IMR-90 (cell line): ENCODE measurements around the gene NDRG4. TPM values are rescaled to one million over a fixed set of nuclear protein-coding genes. Genes with fewer than 3 reads are reported as not detected.

Source experiments
- ATAC-seq: fragments of 200-7000 bp; cut with Tn5 transposase; 2 replicates; pipeline ENCODE4 v1.9.1; 2020; ENCODE audit warnings: low read depth, mild to moderate bottlenecking, moderate library complexity
- BruUV-seq: library from RNA; stranded (reverse); fragments of 400-500 nt; replicated peaks from 2 replicates; lab custom pipeline; 2021; lab: Mats Ljungman, UMichigan
- CTCF ChIA-PET: fragments of 300-600 bp; formaldehyde crosslinking; extraction: SDS; loops from one replicate; lab custom pipeline; 2021; ENCODE audit warnings: antibody characterized with exemption; lab: Yijun Ruan, JAX
- POLR2A ChIA-PET: fragments of 300-600 bp; sonication (Branson Sonifier 250); formaldehyde crosslinking; loops from one replicate; lab custom pipeline; 2022; ENCODE audit warnings: antibody characterized with exemption; ENCODE audit not compliant: unreplicated experiment; lab: Charles Lee
- DNase-seq: peaks from one replicate; pipeline ENCODE4 v3.0.0; 2013
- H2AFZ ChIP-seq: replicated peaks from 2 replicates; pipeline ENCODE3; 2013; ENCODE audit warnings: low read length, mild to moderate bottlenecking; ENCODE audit not compliant: poor library complexity
- H2AK5ac ChIP-seq: 2 replicates; pipeline ENCODE4 v1.6.1; 2013; ENCODE audit warnings: low read depth, low read length, inconsistent platforms
- H2AK9ac ChIP-seq: replicated peaks from 2 replicates; pipeline ENCODE3; 2013; ENCODE audit warnings: mild to moderate bottlenecking, low read depth, low read length, moderate library complexity; ENCODE audit not compliant: poor library complexity
- H2BK120ac ChIP-seq: 2 replicates; pipeline ENCODE4 v1.6.1; 2013; ENCODE audit warnings: low read depth, low read length, inconsistent platforms
- H2BK15ac ChIP-seq: 3 replicates; pipeline ENCODE4 v1.6.1; 2013; ENCODE audit warnings: low read depth, low read length, inconsistent platforms
- H2BK20ac ChIP-seq: 2 replicates; pipeline ENCODE4 v1.6.1; 2013; ENCODE audit warnings: low read depth, mild to moderate bottlenecking, inconsistent platforms, low read length, moderate library complexity
- H2BK5ac ChIP-seq: 2 replicates; pipeline ENCODE4 v1.6.1; 2013; ENCODE audit warnings: mild to moderate bottlenecking, low read depth, low read length, inconsistent platforms; ENCODE audit not compliant: poor library complexity, severe bottlenecking
- H3K14ac ChIP-seq: replicated peaks from 2 replicates; pipeline ENCODE4 v1.6.1; 2013; ENCODE audit warnings: low read depth, low read length, inconsistent platforms
- H3K18ac ChIP-seq: 2 replicates; pipeline ENCODE4 v1.6.1; 2013; ENCODE audit warnings: low read depth, low read length, control low read depth
- H3K23ac ChIP-seq: 2 replicates; pipeline ENCODE4 v1.6.1; 2013; ENCODE audit warnings: low read depth, low read length, inconsistent platforms
- H3K27ac ChIP-seq: 2 replicates; pipeline ENCODE4 v1.5.1; 2013; ENCODE audit warnings: mild to moderate bottlenecking, control low read depth, low read length; ENCODE audit not compliant: insufficient read depth
- H3K27me3 ChIP-seq: 2 replicates; pipeline ENCODE4 v1.6.1; 2013; ENCODE audit warnings: low read length; ENCODE audit not compliant: control insufficient read depth, insufficient read depth
- H3K36me3 ChIP-seq: 2 replicates; pipeline ENCODE4 v1.6.1; 2013; ENCODE audit warnings: low read length, mixed read lengths; ENCODE audit not compliant: control insufficient read depth, insufficient read depth
- H3K4ac ChIP-seq: 2 replicates; pipeline ENCODE4 v1.6.1; 2013; ENCODE audit warnings: low read depth, low read length, inconsistent platforms
- H3K4me1 ChIP-seq: 2 replicates; pipeline ENCODE4 v1.6.1; 2013; ENCODE audit warnings: low read length, mixed read lengths; ENCODE audit not compliant: control insufficient read depth, insufficient read depth
- H3K4me2 ChIP-seq: 2 replicates; pipeline ENCODE4 v1.6.1; 2013; ENCODE audit warnings: low read depth, mild to moderate bottlenecking, control low read depth, low read length, moderate library complexity
- H3K4me3 ChIP-seq: 2 replicates; pipeline ENCODE4 v1.5.1; 2013; ENCODE audit warnings: low read depth, mild to moderate bottlenecking, control low read depth, low read length, moderate library complexity; ENCODE audit not compliant: insufficient read depth
- H3K56ac ChIP-seq: 2 replicates; pipeline ENCODE4 v1.6.1; 2013; ENCODE audit warnings: low read length, inconsistent platforms; ENCODE audit not compliant: insufficient read depth; ENCODE audit errors: extremely low read depth
- H3K79me1 ChIP-seq, 2 experiments: 2 replicates each; pipeline ENCODE4 v1.6.1; 2013; ENCODE audit warnings: low read length in 2 of 2, inconsistent platforms in 1 of 2, low read depth in 1 of 2
- H3K9ac ChIP-seq: 2 replicates; pipeline ENCODE4 v1.6.1; 2013; ENCODE audit warnings: low read depth, low read length, control low read depth
- H3K9me1 ChIP-seq: 2 replicates; pipeline ENCODE4 v1.6.1; 2013; ENCODE audit warnings: low read length, inconsistent platforms; ENCODE audit not compliant: insufficient read depth
- H3K9me3 ChIP-seq: 2 replicates; pipeline ENCODE4 v1.6.1; 2013; ENCODE audit warnings: low read length; ENCODE audit not compliant: control insufficient read depth, insufficient read depth
- H4K20me1 ChIP-seq: 2 replicates; pipeline ENCODE4 v1.6.1; 2013; ENCODE audit warnings: low read length, inconsistent platforms; ENCODE audit not compliant: insufficient read depth
- H4K5ac ChIP-seq: 2 replicates; pipeline ENCODE4 v1.6.1; 2013; ENCODE audit warnings: mild to moderate bottlenecking, low read depth, low read length, control low read depth
- H4K8ac ChIP-seq, 2 experiments: 2 replicates each; pipeline ENCODE4 v1.6.1; 2013; ENCODE audit warnings: low read depth in 2 of 2, low read length in 2 of 2, control low read depth in 1 of 2, inconsistent platforms in 1 of 2
- H4K91ac ChIP-seq: 2 replicates; pipeline ENCODE4 v1.6.1; 2013; ENCODE audit warnings: low read depth, low read length, inconsistent platforms; ENCODE audit not compliant: insufficient read depth
- BHLHE40 ChIP-seq: fragments of 150-350 bp; IDR thresholded peaks from 2 replicates; pipeline ENCODE4 v1.6.1; 2016; ENCODE audit warnings: mild to moderate bottlenecking, low read depth, low read length
- CEBPB ChIP-seq: IDR thresholded peaks from 2 replicates; pipeline ENCODE4 v1.6.1; 2012; ENCODE audit warnings: low read depth, low read length, improper control_type of control experiment
- CHD1 ChIP-seq: IDR thresholded peaks from 2 replicates; pipeline ENCODE4 v1.6.1; 2012; ENCODE audit warnings: low read depth, low read length, improper control_type of control experiment
- FOS ChIP-seq: fragments of 150-350 bp; IDR thresholded peaks from 2 replicates; pipeline ENCODE4 v1.6.1; 2016; ENCODE audit warnings: low read depth, low read length
- MAFK ChIP-seq: IDR thresholded peaks from 2 replicates; pipeline ENCODE4 v1.6.1; 2012; ENCODE audit warnings: low read depth, low read length, improper control_type of control experiment
- MAZ ChIP-seq: IDR thresholded peaks from 2 replicates; pipeline ENCODE4 v1.6.1; 2012; ENCODE audit warnings: low read depth, mild to moderate bottlenecking, low read length, improper control_type of control experiment, moderate library complexity, borderline replicate concordance
- MXI1 ChIP-seq: IDR thresholded peaks from 2 replicates; pipeline ENCODE4 v1.6.1; 2012; ENCODE audit warnings: low read depth, mild to moderate bottlenecking, low read length, moderate library complexity, borderline replicate concordance
- NFE2L2 ChIP-seq: fragments of 150-350 bp; IDR thresholded peaks from 2 replicates; pipeline ENCODE4 v1.6.1; 2016; ENCODE audit warnings: low read depth, mild to moderate bottlenecking, low read length
- POLR2A ChIP-seq: IDR thresholded peaks from 2 replicates; pipeline ENCODE4 v1.6.1; 2012; ENCODE audit warnings: mild to moderate bottlenecking, low read depth, low read length
- RAD21 ChIP-seq: IDR thresholded peaks from 2 replicates; pipeline ENCODE4 v1.6.1; 2012; ENCODE audit warnings: low read length, improper control_type of control experiment
- RFX5 ChIP-seq: IDR thresholded peaks from 2 replicates; pipeline ENCODE4 v1.8.0; 2012; ENCODE audit warnings: low read depth, mild to moderate bottlenecking, low read length, moderate library complexity
- SMC3 ChIP-seq: fragments of 150-350 bp; IDR thresholded peaks from 2 replicates; pipeline ENCODE4 v1.6.1; 2016; ENCODE audit warnings: low read depth, mild to moderate bottlenecking, antibody characterized with exemption, low read length, moderate library complexity
- WGBS, 2 experiments: methylation state at CpG; one replicate each; pipeline versions ENCODE4 v1.1.5 to v1.1.7; 2013; ENCODE audit warnings: missing lambda C conversion rate in 2 of 2; ENCODE audit not compliant: insufficient read length in 1 of 2; ENCODE audit errors: extremely low coverage in 2 of 2; 5-methylcytosine and 5-hydroxymethylcytosine counted together
- dilution Hi-C: fragments of 300-500 bp; cut with HindIII; formaldehyde crosslinking; loops from one replicate; pipeline ENCODE4 v1.14.3; 2018; ENCODE audit warnings: low sequenced_read_pairs; ENCODE audit not compliant: unreplicated experiment
- in situ Hi-C: fragments of 300-500 bp; cut with MboI; formaldehyde crosslinking; loops from 3 replicates; pipeline ENCODE4 v1.14.3; 2019; ENCODE audit warnings: low sequenced_read_pairs, inconsistent platforms, mixed read lengths
- intact Hi-C: fragments of 100-400 bp; cut with micrococcal nuclease; formaldehyde crosslinking; loops from 2 replicates; pipeline ENCODE4 v1.10.0; 2022
- polyA plus RNA-seq, 3 experiments: library from polyadenylated mRNA; depleted of rRNA; stranded (reverse); fragments of >200 nt; gene quantifications; 2 replicates each; pipeline ENCODE4 v1.2.3, GENCODE V29; 2012; ENCODE audit warnings: low replicate concordance in 1 of 3
- total RNA-seq: library from RNA; depleted of rRNA; stranded (reverse); fragments of >200 nt; gene quantifications from 2 replicates; pipeline ENCODE4 v1.2.3, GENCODE V29; 2012
- TF ChIP-seq, protein P1 (sequence below): fragments of 150-350 bp; IDR thresholded peaks from 2 replicates; pipeline ENCODE4 v1.6.1; 2017; ENCODE audit warnings: mild to moderate bottlenecking, antibody characterized with exemption, low read length, low read depth
- TF ChIP-seq, protein P2 (sequence below): fragments of 150-350 bp; IDR thresholded peaks from 2 replicates; pipeline ENCODE4 v1.6.1; 2016; ENCODE audit warnings: low read depth, mild to moderate bottlenecking, low read length, moderate library complexity, borderline replicate concordance
- TF ChIP-seq, protein P3 (sequence below): conservative IDR thresholded peaks from 2 replicates; pipeline ENCODE4 v1.5.1; 2012; ENCODE audit warnings: mild to moderate bottlenecking, low read depth, low read length, improper control_type of control experiment

The NDRG4 gene
- total and polyA plus RNA-seq, 2 of the 4 experiments (the other 2 are of a cell fraction), result 10.9 to 23.5 TPM

DNA sequence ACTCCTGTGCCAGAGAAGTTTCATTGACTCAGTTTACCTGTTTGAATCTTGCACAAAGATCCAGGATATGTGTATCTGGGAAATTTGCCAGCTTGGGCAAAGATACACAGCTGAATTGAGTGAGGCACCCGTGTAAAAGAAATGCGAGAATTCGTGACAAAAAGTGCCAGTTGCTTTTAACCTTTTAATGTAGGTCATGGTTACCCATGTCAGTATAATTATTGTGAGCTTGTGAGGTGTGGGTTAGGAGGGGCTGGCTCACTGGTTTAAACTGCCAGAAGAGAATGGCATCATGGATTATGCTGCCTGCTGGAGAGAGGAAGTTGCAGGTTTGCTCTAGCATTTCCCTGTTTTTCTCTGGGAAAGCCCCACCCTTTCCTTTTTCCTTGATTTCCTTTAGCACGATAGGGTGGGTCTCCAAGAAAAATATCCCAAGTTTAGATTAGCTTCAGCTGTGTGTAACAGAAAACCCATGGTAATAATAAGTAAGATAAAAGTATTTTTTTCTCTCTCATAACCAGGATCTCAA is 24.8 kb upstream of the NDRG4 start:
- Histone ChIP-seq H3K9ac (no peak overlapping the region), H4K91ac (no peak overlapping the region), H3K4me3 (no peak overlapping the region), H3K9me1 (no peaks in the 10 kb centered on the region), H3K4me1 (no peaks in the 10 kb centered on the region), H3K27me3 (peaks cover 41% of the 10 kb centered on the region), H2BK20ac (no peak overlapping the region), H2AK5ac (no peak overlapping the region), H3K27ac (no peak overlapping the region), H3K4me2 (no peak overlapping the region), H2AFZ (no peak overlapping the region), H4K20me1 (no peaks in the 10 kb centered on the region), H3K56ac (no peak overlapping the region), H4K5ac (no peak overlapping the region), H3K36me3 (no peaks in the 10 kb centered on the region), H2BK5ac (no peak overlapping the region), H3K23ac (no peak overlapping the region), H3K14ac (no peak overlapping the region), H3K9me3 (no peaks in the 10 kb centered on the region), H3K79me1 (no peaks in the 10 kb centered on the region), H2BK15ac (no peak overlapping the region), H2BK120ac (no peak overlapping the region), H3K18ac (no peak overlapping the region), H4K8ac (no peak overlapping the region), H2AK9ac (no peak overlapping the region), H3K4ac (no peak overlapping the region)
- ATAC-seq (no peak), DNase-seq (no peak)
- POLR2A ChIA-PET, result no interaction called here
- intact Hi-C loops (no loop called here), dilution Hi-C loops (no loop called here), in situ Hi-C loops (no loop called here)
- no peak for TF ChIP-seq CHD1
- TF ChIP-seq RFX5, result no peak
- no peak for TF ChIP-seq RAD21
- no peak for TF ChIP-seq BHLHE40
- TF ChIP-seq, protein P1, sequence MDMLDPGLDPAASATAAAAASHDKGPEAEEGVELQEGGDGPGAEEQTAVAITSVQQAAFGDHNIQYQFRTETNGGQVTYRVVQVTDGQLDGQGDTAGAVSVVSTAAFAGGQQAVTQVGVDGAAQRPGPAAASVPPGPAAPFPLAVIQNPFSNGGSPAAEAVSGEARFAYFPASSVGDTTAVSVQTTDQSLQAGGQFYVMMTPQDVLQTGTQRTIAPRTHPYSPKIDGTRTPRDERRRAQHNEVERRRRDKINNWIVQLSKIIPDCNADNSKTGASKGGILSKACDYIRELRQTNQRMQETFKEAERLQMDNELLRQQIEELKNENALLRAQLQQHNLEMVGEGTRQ, result no peak
- TF ChIP-seq MAFK, result no peak
- no peak for TF ChIP-seq CEBPB
- TF ChIP-seq NFE2L2, result no peak
- TF ChIP-seq MXI1, result no peak
- TF ChIP-seq, protein P2, sequence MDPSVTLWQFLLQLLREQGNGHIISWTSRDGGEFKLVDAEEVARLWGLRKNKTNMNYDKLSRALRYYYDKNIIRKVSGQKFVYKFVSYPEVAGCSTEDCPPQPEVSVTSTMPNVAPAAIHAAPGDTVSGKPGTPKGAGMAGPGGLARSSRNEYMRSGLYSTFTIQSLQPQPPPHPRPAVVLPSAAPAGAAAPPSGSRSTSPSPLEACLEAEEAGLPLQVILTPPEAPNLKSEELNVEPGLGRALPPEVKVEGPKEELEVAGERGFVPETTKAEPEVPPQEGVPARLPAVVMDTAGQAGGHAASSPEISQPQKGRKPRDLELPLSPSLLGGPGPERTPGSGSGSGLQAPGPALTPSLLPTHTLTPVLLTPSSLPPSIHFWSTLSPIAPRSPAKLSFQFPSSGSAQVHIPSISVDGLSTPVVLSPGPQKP, result no peak
- no peak for TF ChIP-seq MAZ
- TF ChIP-seq, protein P3, sequence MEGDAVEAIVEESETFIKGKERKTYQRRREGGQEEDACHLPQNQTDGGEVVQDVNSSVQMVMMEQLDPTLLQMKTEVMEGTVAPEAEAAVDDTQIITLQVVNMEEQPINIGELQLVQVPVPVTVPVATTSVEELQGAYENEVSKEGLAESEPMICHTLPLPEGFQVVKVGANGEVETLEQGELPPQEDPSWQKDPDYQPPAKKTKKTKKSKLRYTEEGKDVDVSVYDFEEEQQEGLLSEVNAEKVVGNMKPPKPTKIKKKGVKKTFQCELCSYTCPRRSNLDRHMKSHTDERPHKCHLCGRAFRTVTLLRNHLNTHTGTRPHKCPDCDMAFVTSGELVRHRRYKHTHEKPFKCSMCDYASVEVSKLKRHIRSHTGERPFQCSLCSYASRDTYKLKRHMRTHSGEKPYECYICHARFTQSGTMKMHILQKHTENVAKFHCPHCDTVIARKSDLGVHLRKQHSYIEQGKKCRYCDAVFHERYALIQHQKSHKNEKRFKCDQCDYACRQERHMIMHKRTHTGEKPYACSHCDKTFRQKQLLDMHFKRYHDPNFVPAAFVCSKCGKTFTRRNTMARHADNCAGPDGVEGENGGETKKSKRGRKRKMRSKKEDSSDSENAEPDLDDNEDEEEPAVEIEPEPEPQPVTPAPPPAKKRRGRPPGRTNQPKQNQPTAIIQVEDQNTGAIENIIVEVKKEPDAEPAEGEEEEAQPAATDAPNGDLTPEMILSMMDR, result no peak
- no peak for TF ChIP-seq FOS
- no peak for TF ChIP-seq SMC3
- TF ChIP-seq POLR2A, result no peak
- CTCF ChIA-PET, result no interaction called here
- no TSS peak for BruUV-seq
- no CpG with 5 or more reads among the region's 4 CpGs for WGBS, 2 experiments
